HG03108 (cell line): ENCODE measurements around the gene EYA2.

Experiments
- ATAC-seq: cut with Tn5 transposase; IDR thresholded peaks from one replicate; pipeline ENCODE4 v1.9.1; 2021; ENCODE audit warnings: moderate library complexity; ENCODE audit not compliant: unreplicated experiment

The EYA2 gene

GRCh38 chr20:47099093-47099492 is 204.4 kb downstream of the EYA2 start:
- no peak for ATAC-seq

GRCh38 chr20:47099825-47100441 is 205.3 kb downstream of the EYA2 start:
- no peak for ATAC-seq

DNA sequence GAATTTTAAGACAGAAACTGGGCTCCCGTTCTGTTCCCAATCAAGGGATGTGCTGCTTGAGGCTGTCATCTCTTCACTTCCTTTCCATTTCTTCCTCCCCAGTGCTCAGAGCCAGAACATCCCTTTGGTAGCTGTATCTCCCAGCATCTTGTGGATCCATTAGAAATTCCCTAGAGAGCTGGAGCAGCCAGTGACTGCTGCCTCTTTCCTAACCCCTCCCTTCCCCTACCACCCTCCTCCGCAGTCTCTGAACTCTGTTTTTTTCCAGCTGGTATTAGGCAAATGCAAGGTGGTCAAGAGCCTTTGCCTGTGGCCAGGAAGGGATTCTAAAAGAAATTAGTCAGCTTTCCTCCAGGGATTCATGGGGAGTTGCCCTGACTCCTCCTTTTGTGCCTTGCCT is 208.0 kb downstream of the EYA2 start:
- no peak for ATAC-seq

DNA sequence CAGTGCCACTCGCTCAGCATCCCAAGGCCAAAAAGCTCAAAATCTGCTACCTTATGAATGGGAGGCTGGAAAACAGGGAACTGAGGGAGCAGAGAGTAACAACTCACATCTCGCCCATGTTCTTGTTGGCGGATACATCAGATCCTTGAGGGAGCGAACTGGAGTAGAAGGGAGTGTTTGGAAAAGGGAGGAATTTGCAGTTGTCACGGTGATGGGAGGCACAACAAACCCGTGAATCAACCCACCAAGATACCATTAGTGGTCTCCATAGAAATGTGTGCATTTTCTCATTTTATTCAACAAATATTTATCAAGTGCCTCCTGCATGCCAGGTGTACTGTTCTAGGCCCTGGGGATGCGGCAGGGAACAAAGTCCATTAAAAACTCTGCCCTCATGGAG is 212.1 kb downstream of the EYA2 start:
- no peak for ATAC-seq

DNA sequence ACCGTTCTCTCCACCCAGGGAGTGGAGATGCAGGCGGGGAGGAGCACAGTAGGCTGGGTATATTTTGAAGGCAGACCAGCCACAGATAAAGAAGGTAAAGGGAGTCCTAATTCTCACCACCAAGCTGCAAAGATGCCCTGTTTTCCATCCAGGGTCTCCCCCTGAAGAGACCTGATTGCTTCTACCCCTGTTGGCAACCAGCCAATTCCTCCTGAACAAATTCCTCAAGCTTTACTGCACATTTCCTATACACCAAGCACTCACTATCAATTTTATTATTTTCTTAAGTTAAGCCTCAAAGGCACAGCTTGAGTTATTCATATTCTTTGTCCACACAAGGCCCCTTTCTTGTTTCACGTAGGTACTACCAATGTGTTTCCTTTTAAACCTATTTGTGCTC is 214.4 kb downstream of the EYA2 start:
- ATAC-seq, result no peak

DNA sequence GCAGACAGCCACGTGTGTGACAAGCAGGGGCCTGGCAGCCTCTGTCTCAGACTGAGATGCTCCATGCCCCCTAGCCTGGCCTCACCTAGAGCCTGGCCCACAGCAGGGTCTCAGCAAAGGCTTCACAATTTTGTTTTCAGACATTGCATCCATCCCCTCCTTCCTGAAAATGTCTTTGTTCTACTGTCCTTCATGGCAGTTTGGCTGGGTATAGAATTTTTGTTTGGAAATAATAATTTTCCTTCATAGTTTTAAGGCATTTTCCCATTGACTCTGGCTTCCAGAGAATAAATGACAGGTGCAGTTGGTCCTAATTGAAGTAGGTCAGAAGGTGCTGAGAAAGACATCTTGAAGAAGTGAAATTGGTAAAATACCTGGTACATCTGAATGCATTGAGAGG is 216.2 kb downstream of the EYA2 start:
- no peak for ATAC-seq

DNA sequence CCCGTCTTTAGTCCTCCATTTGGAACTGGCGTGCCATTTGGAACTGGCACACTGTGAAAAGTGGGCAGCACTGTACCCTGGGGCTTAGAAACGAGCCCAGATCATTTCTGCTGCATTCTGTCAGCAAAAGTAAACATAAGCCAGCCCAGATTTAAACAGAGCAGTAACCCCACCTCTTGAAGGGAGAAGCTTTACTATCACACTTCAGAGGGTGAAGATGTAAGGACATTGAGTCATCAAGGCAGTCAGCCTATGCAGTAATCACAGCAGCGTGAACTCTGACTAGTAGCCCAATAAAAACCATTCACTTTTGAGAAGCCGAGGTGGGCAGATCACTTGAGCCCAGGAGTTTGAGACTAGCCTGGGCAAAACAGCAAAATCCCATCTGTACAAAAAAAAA is 216.9 kb downstream of the EYA2 start:
- ATAC-seq, result no peak

DNA sequence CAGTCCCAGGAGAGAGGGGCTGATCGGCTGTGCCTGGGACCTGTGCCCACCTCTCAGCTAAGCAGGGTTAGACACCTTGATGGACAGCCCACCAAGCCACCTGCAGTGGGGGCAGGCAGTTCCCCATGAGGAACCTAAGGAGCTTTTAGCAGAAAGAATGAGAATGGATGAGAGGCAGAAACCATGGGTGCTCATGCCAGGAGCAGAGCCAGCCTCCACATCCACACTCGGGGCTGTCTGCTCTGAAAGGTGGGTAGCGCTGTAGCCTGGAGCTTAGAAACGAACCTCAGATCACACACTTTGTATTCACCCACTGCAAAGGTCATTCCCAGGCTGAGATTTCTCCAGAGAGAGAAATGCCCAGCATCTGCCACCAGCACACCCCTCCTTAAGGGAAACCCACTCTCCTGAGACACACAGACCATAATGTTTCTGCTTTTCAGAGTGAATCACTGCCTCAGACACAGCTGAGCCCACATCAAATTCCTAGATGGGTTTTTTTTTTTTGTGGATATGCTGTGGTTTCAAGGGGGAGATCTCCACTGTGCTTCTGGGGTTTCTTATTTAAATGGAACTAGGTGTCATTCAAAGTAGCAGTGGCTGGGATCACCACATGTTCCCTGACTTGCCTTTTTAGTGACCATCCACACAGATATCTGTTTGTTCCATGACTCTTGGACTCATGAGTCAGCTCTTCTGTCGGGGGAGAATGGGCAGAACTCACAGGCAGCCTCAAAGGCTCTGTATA is 218.9 kb downstream of the EYA2 start:
- no peak for ATAC-seq

DNA sequence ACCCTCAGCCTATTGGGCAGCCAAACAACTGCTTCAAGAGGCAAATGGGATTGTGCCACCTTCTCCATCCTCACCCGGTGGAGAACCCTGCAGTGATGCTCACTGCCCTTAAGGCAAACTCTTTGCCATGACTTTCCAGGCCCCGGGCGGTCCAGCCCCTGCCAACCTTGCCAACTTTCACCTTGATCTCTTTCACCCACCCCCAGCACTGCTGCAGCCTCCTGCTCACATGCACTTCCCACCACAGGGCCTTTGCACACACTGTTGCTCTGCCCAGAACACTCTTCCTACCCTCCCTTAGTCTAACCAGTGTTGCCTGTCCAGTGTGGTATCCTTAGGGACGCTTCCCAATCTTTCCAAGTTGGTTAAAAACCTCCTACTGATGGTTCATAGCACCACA is 221.1 kb downstream of the EYA2 start:
- ATAC-seq, result no peak

- ATAC-seq, result no peak
Measured at GRCh38 chr20:47117371-47117770, 222.7 kb downstream of the EYA2 start.

GRCh38 chr20:47117773-47118172 is 223.1 kb downstream of the EYA2 start:
- no peak for ATAC-seq

- no peak for ATAC-seq
Measured at GRCh38 chr20:47118206-47118605, 223.6 kb downstream of the EYA2 start.

GRCh38 chr20:47118641-47119040 is 224.0 kb downstream of the EYA2 start:
- no peak for ATAC-seq

GRCh38 chr20:47120346-47120936 is 225.8 kb downstream of the EYA2 start:
- ATAC-seq, result no peak

GRCh38 chr20:47122560-47122959 is 227.9 kb downstream of the EYA2 start:
- no peak for ATAC-seq

- no peak for ATAC-seq
Measured at GRCh38 chr20:47124181-47124717, 229.6 kb downstream of the EYA2 start.

DNA sequence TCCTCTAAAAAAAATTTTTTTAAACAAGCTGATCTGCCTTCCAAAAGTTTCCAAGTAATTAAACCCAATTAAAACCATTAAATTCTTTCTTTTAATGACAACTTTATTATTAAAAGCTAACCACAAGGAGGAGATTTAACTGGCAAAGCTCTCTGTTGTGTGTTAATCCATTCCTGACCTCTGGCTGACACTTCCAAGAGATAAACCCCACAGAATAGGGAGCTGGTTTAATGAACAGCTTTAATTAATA is 230.8 kb downstream of the EYA2 start:
- ATAC-seq, result no peak

GRCh38 chr20:47125758-47126591 is 231.3 kb downstream of the EYA2 start:
- no peak for ATAC-seq

GRCh38 chr20:47126709-47127108 is 232.1 kb downstream of the EYA2 start:
- ATAC-seq, result no peak

- ATAC-seq, result no peak
Measured at GRCh38 chr20:47127546-47127945, 232.9 kb downstream of the EYA2 start.

DNA sequence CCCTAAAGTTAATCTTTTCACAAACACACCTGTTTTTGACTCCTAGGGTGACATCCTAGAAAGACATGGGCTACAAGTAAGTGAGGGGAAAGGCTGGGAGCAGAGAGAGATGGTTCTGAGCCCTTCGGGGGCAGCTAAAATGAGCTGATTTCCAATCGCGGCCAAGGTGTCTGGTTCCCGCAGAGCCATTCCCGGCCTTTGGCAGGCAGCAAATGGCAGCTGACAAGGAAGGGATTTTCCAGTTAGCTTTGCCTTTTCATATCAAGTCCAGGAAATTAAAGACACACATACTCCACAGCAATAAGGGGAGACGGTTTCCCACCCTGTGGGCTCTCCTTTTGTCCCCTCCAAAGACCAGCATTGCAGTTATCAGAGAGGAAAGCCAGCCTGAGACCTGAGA is 233.4 kb downstream of the EYA2 start:
- no peak for ATAC-seq

DNA sequence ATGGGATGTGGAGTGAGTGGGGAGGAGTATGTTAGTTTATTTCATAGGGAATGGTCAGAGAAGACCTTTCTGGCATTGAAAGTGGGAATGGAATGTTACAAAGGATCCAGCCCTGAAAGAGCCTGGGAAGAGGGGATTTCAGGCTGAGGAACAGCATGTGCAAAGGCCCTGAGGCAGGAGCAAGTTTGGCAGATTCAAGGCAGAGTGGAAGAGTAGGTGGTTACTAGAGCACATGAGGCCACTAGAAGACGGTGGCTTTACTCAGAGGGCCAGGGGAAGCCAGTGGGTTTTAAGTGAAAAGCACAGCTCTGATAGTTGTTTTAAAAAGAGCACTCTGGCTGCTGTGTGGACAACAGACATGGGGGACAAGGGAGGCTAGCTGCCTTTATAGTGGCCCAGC is 234.7 kb downstream of the EYA2 start:
- no peak for ATAC-seq
